HG02938 (cell line): ENCODE measurements around the gene PNLIPRP2.

Source experiments
- ATAC-seq: cut with Tn5 transposase; IDR thresholded peaks from one replicate; pipeline ENCODE4 v1.9.1; 2021; ENCODE audit warnings: mild to moderate bottlenecking, moderate library complexity; ENCODE audit not compliant: unreplicated experiment

PNLIPRP2 gene

DNA sequence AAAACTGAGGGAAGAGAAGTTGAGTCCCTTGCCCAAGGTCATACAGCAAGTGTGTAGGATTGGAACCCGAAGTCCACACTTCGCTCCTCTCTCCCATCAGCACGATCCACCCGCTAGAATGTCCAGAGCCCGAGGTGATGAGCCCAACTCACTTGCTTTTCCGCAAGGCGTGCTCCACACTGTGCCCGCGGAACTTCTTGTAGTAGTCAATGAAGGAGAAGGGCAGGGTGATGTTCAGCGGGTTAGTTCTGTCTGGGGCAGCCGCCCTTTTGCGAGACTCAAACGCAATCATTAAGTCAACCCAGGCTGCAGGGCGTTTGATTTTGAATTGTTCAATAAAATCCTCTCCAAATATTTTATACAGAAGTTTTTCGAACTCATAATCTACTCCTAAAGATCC lies 58.6 kb downstream of the PNLIPRP2 start:
- ATAC-seq = no peak

- no peak for ATAC-seq
Measured at GRCh38 chr10:116683166-116683565, 62.4 kb downstream of the PNLIPRP2 start.

DNA sequence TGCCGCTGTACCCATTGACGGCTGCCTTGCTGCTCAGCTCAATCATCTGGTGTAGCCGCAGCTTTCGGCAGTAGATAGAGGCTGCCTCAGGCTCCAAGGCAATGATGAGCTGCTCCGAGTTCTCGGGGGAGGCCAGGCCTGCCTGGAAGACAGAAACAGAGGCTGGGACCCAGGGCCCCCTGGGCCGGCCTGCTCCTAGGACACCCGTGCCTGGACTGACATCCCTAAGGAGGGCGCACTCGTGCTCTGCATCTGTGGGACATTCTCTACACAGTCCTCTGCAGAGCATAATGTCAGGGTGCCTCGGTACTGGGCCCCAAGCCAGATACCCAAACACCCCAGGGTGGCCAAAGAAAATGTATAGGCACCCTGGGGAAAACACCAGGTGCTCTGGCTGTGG lies 63.1 kb downstream of the PNLIPRP2 start:
- no peak for ATAC-seq

DNA sequence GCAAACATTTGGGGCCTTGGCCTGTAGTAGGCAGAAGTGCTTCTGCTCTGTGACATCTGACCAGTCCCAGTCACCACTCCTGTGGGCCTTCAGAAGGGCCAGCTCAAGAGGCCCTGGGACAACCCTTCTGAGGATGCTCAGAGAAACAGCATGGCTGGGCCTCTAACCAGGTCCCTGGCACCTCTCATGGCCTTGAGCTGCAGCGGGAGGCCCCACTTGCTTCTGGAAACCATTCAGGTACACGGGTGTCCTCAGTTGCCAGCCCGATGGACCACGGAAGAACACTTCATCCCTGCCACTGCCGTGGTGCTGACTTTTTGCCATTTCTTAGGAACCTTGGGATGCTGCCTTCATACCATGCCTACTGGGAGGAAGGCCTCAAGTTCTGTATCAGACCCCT lies 64.0 kb downstream of the PNLIPRP2 start:
- no peak for ATAC-seq

DNA sequence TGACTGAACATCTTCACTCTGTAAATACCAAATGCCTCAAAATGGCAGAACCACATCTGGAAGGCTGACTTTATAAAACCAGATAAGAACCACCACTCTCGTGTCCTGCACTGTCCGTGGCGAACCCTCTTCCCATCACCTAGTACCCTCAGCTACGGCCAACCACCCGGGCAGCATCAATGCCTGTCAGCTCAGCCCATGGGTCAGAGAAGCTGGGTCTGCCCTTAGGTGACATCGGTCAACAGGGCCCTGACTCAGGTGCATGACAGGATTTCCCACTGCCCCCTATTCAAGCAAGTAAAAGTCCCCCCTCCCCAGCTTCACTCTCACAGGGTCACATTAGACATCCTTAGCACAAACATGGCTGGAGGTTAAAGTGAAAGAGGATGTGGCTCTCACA lies 65.1 kb downstream of the PNLIPRP2 start:
- no peak for ATAC-seq

DNA sequence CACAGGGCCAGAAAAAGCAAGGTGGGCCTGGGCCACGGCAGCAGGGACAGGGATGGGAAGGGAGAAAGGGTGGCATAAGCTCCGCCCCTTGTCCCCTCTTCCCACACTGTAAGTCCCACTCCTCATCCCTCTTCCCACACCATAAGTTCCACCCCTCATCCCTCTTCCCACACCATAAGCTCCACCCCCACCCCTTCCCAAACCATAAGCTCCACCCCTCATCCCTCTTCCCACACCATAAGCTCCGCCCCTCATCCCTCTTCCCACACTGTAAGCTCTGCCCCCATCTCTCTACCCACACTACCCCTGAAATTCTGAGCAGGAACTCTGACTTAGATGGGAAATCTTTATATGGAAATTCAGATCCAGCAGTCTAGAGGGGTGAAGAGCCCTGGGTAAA lies 65.9 kb downstream of the PNLIPRP2 start:
- no peak for ATAC-seq

DNA sequence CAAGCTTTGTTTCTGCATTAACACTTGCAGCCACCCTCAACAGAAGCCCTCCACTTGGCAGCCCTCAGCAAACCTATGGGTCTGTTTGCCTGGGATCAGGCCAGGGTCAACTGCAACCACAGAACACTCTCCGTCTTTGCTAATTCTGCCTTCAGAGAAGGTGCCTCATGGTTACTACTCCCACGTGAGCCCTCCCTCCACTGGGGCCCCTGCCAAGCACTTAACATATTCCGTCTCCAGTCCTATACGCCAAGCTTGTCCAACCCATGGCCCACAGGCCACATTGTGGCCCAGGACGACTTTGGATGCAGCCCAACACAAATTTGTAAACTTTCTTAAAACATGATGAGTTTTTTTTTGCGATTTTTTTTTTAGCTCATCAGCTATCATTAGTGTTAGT lies 66.9 kb downstream of the PNLIPRP2 start:
- ATAC-seq = no peak

DNA sequence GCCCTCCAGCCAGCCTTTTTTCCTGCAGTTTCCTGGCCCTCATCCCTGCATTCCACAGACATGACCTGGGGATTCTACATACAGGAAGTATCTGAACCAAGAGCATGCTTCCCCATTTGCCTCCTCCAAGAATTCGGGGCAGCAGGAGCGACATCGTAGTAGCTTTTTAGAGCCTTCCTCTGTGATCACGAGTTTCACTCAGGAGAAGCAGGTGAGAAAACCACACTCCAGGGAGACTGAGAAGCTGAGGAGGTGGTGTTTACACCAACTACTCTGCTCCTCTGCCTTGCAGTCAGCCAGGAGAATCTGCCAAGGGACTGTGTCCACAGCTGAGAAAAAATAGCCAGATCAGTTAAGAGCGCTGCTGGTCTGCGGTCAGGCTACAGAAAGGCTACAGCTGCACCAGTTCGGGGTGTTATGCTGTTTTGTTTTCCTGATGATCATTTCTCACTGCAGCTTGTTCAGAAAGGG lies 67.5 kb downstream of the PNLIPRP2 start:
- ATAC-seq = no peak

DNA sequence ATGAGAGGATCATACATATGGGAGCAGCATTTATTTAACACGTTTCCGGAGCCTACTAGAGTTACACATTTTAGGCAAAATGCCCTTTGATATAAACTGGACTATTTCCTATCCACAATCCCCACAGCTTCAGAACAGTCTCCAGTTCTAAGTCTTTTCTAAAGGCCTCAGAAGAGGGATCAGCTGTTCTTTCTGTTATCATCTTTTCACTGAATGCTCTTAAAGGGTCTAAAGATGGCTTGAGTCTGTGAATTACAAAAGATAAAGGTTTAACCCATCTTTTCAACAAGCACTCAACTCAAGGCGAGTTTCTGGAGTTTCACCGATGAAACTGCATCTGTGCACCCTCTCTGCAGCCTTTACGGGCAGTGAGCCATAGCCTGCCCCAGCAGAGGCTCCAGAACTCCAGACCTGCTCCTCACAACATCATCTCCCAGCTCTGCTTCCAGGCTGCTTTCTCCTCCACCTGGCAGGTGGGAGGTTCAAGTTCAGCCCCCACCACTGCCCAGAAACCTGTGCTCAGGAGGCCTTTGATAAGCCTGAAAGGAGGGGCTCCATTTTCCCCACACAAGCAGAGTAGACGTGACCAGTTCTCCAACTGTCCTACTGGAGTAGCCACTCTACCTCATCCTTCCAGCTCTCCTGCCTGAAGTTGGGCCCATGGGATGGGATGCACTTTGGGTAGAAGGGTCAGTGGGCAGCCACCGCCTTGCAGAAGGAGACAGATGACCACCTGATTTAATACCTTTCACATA lies 68.2 kb downstream of the PNLIPRP2 start:
- ATAC-seq = no peak

- no peak for ATAC-seq
Measured at GRCh38 chr10:116689744-116690143, 69.0 kb downstream of the PNLIPRP2 start.

DNA sequence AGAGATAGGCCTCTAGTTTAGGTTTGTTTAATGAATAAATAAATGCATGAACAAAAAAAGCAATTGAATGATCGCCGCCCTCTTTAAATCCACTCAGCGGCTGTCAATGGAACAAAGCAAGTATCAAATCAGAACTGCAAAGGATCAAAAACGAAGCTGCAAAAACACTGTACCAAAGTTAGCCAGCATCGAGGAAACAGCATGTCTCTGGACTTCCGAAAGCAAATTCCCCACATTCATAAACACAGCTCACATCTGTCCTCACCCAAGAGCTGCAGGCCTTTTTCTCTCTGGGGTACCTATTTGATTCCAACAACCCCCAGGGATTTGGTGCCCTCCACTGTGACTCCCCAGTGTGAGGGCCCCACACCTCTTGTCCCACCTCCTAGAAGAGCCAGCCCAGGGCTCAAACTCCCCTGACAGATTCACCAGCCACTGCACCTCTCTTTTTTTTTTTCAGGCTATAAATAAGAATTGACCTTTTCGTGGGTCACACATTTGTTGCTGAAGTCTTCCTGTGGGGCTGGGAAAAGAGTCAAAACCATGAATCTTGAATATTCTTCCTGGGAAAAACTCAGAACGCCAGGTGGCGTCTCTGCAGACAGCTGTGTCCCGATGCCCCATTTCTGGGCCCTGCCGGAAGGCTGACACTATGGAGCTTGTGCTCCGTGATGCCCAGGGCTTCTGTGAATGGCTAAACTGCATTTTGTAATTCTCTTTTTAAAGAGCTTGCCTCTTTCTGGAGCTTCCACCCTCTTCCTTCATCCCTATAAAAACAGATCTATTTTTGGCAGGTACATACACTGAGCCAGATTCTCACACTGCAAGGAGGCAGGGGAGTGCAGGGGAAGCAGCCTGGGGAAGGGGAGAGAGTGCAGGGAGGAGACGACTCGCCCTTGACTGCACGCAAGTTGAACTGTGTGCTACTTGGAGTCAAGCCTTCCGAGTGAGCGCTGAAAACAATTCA lies 69.9 kb downstream of the PNLIPRP2 start:
- ATAC-seq = no peak

GRCh38 chr10:116691635-116692034 lies 70.9 kb downstream of the PNLIPRP2 start:
- no peak for ATAC-seq

DNA sequence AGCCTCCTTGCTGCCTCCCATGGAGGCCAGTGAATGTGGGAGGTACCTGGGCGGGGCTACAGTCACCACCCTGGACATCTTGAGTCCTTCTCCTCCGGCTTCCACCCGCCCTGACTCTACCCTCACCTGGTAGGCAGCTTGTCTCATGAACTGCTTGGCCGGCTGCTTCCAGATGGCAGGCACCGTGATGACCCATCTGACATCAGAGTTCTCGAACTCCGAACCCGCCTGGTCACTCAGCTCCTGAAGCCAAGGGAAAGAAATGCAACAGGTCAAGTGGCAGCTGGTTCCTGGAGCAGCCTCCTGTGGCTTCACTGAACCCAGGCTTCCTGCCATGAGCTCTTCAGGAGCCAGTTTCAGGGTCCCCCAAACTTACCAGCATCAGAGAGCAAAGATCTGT lies 71.5 kb downstream of the PNLIPRP2 start:
- no peak for ATAC-seq

GRCh38 chr10:116694243-116694926 lies 73.6 kb downstream of the PNLIPRP2 start:
- no peak for ATAC-seq
